HG02571 (cell line): ENCODE results near the gene LMAN2L.
"Not testable (repeated sequence)": the region's sequence is repeated elsewhere in the genome, so short reads cannot be mapped to it uniquely, and the experiment has no call there.

Experiments
- ATAC-seq: cut with Tn5 transposase; IDR thresholded peaks from one replicate; pipeline ENCODE4 v1.9.1; 2021; ENCODE audit warnings: mild to moderate bottlenecking, moderate library complexity; ENCODE audit not compliant: unreplicated experiment

LMAN2L gene

GRCh38 chr2:96688649-96689430 is 51.0 kb downstream of the LMAN2L start:
- ATAC-seq: no peak

GRCh38 chr2:96687711-96688640 is 51.9 kb downstream of the LMAN2L start:
- ATAC-seq: no peak

GRCh38 chr2:96687266-96687665 is 52.6 kb downstream of the LMAN2L start:
- ATAC-seq: no peak

- no peak for ATAC-seq
Observed at GRCh38 chr2:96685577-96686459, 54.0 kb downstream of the LMAN2L start.

DNA sequence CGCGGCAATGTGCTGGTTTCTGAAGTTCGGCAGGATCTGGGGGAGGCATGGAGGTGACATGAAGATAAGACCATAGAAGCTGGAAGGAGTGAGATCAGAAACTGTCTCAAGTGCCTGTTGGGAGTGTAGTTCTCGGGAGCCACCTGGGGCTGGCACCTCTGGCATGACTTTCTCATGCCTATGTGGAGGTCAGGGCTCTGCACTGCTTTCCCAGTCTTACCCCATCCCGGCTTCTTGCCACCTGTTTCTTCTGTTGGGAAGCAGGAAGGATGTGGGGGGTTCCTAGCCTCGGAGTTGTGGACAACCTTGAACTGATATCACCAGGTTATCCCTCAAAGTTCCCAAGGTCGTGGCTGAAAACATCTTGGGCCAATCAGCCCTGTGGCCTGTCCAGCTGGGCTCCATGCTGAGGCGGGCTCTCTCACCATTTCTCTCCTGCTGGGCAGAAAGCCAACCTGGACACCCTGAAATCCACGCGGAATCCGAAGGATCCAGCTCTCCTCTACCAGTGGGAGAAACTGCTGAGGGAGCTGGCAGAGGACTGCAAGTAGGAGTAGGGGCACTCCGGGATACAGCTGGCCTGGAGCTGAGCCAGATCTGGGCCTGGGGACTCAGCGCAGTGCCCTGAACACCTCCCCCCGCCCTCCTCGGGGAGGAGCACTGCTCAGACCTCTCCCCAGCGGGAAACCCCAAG is 54.8 kb downstream of the LMAN2L start:
- no peak for ATAC-seq

- ATAC-seq: no peak
Observed at GRCh38 chr2:96683972-96684820, 55.7 kb downstream of the LMAN2L start.

DNA sequence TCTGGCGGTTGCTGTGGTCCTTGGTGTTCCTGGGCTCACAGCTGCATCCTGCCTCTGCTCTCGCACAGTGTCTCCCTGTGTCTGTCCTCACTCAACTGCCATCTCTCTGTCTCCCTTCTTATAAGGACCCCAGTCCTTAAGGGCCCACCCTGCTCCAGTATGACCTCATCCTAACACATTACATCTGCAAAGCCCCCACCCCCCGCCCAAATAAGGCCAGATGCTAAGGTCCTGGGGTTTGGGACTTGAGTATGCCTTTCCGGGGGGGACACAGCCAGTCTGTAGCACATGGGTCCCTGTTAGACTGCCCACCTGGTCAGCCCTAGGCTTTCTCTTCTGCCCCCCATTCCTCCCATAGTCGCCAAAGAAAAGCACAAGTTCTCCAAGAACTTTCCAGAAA is 56.6 kb downstream of the LMAN2L start:
- no peak for ATAC-seq

- no peak for ATAC-seq
Observed at GRCh38 chr2:96681540-96681939, 58.3 kb downstream of the LMAN2L start.

DNA sequence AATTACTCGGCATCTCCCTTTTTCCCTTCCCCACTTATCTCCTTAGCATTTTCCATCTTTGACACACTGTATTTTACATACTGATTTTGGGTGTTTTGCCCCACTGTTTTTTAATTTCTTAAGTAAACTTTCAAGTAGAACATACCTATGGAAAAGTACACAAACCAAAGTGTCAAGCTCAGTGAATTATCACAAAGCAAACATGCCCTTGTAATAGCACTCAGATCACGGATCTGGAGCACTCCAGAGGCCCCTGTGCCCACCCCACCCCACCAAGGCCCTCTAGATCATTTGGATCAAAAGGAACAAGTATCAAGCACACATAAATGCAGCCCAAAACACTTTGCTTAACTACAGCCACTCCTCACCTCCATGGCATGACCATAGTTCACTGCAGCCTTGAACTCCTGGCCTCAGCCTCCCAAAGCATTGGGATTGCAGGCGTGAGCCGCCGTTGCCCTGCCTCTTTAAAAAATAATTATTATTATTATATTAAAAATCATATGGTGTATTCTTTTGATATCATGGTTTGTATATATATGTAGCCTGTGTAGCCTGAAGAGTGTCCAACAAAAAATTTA is 59.2 kb downstream of the LMAN2L start:
- ATAC-seq: no peak

GRCh38 chr2:96679848-96680247 is 60.0 kb downstream of the LMAN2L start:
- no peak for ATAC-seq

- ATAC-seq: no peak
Observed at GRCh38 chr2:96669539-96670215, 70.2 kb downstream of the LMAN2L start.

GRCh38 chr2:96668771-96669170 is 71.1 kb downstream of the LMAN2L start:
- no peak for ATAC-seq

- not testable (repeated sequence) for ATAC-seq
Observed at GRCh38 chr2:96665717-96666116, 74.1 kb downstream of the LMAN2L start.

DNA sequence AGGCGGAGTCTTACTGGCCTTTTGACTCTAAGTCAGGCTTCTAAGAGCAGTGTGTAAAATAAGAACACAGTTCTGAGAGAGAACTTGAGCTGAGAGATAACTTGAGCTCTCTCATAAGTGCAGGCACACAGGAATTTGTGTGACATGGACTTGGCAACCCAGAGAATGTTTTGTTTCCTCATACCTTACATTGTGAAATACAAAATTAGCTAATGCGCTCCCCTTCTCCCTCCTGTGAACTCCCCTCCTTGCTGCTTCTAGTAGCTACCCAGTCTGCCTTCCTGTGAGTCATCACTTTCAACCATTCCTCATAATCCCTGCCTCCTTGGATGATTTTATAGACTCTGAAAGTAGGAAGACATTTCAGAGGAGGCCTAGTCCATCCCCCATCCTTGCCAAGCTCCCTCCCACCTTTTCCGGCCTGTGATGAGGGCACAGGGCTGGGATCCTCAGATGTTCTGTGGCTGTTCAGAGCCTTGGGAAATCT is 74.7 kb downstream of the LMAN2L start:
- no peak for ATAC-seq

DNA sequence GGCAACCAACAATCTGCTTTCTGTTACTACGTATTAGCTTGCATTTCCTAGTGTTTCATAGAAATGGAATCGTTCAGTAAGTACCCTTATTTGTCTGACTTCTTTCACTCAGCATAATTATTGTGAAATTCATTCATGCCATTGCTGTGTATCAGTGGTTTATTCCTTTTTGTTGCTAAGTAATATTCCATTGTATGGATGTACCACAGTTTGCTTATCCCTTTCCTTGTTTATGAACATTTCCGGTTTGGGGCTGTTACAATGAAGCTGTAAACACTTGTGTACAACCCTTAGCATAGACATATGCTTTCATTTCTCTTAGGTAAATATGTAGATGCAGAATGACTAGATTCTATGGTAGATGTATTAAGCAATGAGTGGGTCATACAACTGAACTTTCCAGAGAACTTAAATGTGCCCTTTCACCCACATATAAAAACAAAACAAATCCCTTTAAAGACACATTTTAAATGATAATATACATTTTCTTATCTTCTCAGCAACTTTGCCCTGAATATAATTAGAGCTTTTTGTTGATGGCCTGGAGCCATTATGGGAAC is 75.4 kb downstream of the LMAN2L start:
- ATAC-seq: no peak

DNA sequence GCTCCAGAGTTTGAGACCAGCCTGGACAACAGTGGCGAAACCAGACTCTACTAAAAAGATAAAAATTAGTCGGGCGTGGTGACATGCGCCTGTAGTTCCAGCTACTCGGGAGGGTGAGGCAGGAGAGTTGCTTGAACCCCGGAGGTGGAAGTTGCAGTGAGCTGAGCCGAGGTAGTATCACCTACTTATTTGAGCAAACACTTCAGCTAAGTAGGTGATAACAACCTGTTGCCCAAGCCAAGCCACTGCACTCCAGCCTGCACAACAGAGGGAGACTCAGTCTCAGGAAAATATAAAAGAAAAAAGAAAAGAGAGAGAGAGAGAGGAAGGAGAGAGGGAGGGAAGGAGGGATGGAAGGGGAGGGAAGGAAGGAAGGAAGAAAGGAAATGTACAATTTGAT is 76.0 kb downstream of the LMAN2L start:
- ATAC-seq: no peak

DNA sequence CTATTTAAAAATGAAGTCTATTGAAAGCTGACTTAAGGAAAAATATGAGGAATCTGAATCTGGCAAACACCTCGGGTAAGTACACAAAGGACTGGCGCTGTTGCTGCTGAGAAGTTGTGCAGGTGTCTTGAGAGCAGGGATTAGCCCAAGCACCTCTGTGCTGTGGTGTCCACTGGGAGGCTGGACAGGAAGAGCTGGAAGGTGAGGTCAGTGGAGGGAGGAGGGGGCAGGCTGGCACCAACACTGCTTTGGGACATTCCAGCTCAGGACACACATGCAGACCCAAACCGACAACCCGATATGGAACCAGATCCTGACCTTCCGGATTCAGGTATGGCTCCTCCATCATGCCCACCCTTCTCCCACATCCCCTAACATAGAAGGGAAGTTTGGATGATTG is 76.7 kb downstream of the LMAN2L start:
- ATAC-seq: no peak

DNA sequence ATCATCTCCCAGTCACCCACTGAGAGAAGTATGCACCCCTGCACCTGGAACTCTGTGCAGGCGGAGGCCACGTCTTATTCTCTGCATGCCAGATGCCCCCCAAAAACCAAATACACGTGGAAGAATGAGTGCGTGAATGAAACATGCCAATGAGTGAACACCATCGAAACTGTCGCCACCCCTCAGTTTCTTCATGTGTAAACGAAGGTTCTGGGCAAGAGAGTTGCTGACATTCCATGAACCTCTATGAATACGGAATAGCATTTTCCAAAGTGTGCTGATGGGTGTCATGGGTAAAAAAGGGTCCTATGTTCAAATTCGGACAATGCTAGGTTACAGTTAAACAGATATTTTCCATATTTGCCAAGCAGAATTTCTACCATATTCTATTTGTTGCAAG is 77.5 kb downstream of the LMAN2L start:
- ATAC-seq: no peak
